HL-60 (cell line): ENCODE measurements around the gene NLRC5.

Source experiments
- DNase-seq, 2 experiments: peaks; one replicate each; pipeline ENCODE4 v3.0.0-alpha.2; 2010 to 2020; ENCODE audit warnings: low read depth in 1 of 2, low spot score in 1 of 2
- H3K27ac ChIP-seq: fragments of 250-450 bp; sonication (Bioruptor Pico); replicated peaks from 2 replicates; pipeline ENCODE4 v1.5.1; 2020; ENCODE audit warnings: mild to moderate bottlenecking, moderate library complexity
- H3K27me3 ChIP-seq: fragments of 250-450 bp; sonication (Bioruptor Pico); 2 replicates; pipeline ENCODE4 v1.5.1; 2021; ENCODE audit warnings: mild to moderate bottlenecking, moderate library complexity; ENCODE audit not compliant: insufficient read depth, poor library complexity, severe bottlenecking
- H3K4me3 ChIP-seq: replicated peaks from 2 replicates; pipeline ENCODE4 v1.5.1; 2011; ENCODE audit warnings: mild to moderate bottlenecking, control low read depth, low read length; ENCODE audit not compliant: insufficient read depth
- CTCF ChIP-seq: IDR thresholded peaks from one replicate; pipeline ENCODE4 v1.5.1; 2011; ENCODE audit warnings: low read length, control low read depth, inconsistent platforms; ENCODE audit not compliant: insufficient read depth
- GABPA ChIP-seq: IDR thresholded peaks from 2 replicates; pipeline ENCODE4 v1.6.1; 2012; ENCODE audit warnings: low read depth
- POLR2AphosphoS5 ChIP-seq: IDR thresholded peaks from 2 replicates; pipeline ENCODE4 v1.6.1; 2012; ENCODE audit warnings: low read depth
- REST ChIP-seq: IDR thresholded peaks from 2 replicates; pipeline ENCODE4 v1.6.1; 2012; ENCODE audit warnings: low read depth; ENCODE audit not compliant: insufficient replicate concordance
- SPI1 ChIP-seq: IDR thresholded peaks from 2 replicates; pipeline ENCODE4 v1.6.1; 2012; ENCODE audit warnings: low read depth, mild to moderate bottlenecking, borderline replicate concordance

Gene NLRC5

GRCh38 chr16:57031156-57031555, 41.8 kb downstream of the NLRC5 start:
- H3K27ac ChIP-seq = no peak overlapping the region
- no peaks in the 10 kb centered on the region for H3K27me3 ChIP-seq
- no peak for DNase-seq
- TF ChIP-seq POLR2AphosphoS5 = no peak
- H3K4me3 ChIP-seq = no peak overlapping the region

GRCh38 chr16:57032346-57032745, 43.0 kb downstream of the NLRC5 start:
- H3K27me3 ChIP-seq = no peaks in the 10 kb centered on the region
- no peak for TF ChIP-seq POLR2AphosphoS5
- no peak overlapping the region for H3K27ac ChIP-seq
- H3K4me3 ChIP-seq = no peak overlapping the region
- DNase-seq = no peak

- H3K27me3 ChIP-seq = no peaks in the 10 kb centered on the region
- TF ChIP-seq SPI1 (no peak), REST (no peak), CTCF (no peak), GABPA (no peak), POLR2AphosphoS5 (no peak)
- no peak overlapping the region for H3K4me3 ChIP-seq
- H3K27ac ChIP-seq = no peak overlapping the region
- no peak for DNase-seq
These were observed 43.6 kb downstream of the NLRC5 start for GRCh38 chr16:57032931-57033330.

- no peak for DNase-seq
- Histone ChIP-seq H3K27me3 (no peaks in the 10 kb centered on the region), H3K27ac (peak overlapping the region; percentile 95), H3K4me3 (no peak overlapping the region)
- TF ChIP-seq GABPA = no peak
- TF ChIP-seq SPI1 = no peak
- no peak for TF ChIP-seq POLR2AphosphoS5
- no peak for TF ChIP-seq REST
- TF ChIP-seq CTCF = no peak
These were observed 47.0 kb downstream of the NLRC5 start for GRCh38 chr16:57036315-57036714.

- peak in 1 of 2 experiments; percentile 73 for DNase-seq
- Histone ChIP-seq H3K27ac (peak overlapping the region; percentile 95), H3K27me3 (no peaks in the 10 kb centered on the region), H3K4me3 (no peak overlapping the region)
- TF ChIP-seq REST (no peak), SPI1 (no peak), CTCF (no peak), POLR2AphosphoS5 (no peak), GABPA (no peak)
These were observed 47.6 kb downstream of the NLRC5 start for GRCh38 chr16:57036945-57037344.
